ENCODE measurements around the gene PCSK5.
"Not testable (repeated sequence)": the region's sequence is repeated elsewhere in the genome, so short reads cannot be mapped to it uniquely, and the experiment has no call there.

Gene PCSK5

DNA sequence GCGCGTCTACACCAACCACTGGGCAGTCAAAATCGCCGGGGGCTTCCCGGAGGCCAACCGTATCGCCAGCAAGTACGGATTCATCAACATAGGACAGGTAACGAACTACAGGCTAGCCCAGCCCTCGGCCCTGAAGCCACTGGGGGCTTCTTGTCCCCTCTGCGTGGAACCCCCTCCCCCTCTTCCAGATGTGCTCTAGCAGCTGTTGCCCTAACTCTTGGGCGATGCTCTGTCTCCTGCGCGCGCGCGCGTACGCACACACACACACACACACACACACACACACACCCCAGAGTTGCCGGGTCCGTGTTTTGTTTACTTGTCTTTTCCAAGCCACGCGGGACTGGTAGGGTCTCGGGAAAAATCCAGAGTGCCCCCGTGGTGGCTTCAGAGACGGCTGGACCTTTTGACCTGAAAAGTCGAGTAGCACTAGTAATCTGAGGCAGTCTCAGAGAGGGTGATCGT lies 836 bp downstream of the PCSK5 start:
- no peak for FAIRE-seq

DNA sequence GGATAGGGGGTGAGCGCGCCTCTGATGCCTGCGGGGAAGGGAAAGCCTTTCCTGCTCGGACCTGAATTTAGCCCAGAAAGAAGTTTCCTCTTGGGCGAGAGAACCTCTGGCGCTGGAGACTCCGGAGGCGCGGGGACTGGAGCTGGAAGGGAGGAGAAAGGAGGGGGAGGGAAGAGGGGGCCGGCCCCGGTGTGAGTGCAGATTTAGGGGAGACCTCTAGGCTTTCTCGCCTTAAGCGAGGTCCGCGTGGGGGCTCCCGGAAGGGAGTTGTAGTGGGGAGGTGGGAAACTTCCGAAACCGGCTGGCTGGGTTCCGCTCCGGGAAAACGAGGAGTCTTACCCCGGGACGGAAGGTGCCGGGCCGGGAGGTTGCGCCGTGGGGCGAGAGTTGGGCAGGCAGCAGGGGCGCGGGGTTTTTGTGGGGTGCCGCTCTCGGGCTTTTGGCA lies 1.3 kb downstream of the PCSK5 start:
- FAIRE-seq: no peak

DNA sequence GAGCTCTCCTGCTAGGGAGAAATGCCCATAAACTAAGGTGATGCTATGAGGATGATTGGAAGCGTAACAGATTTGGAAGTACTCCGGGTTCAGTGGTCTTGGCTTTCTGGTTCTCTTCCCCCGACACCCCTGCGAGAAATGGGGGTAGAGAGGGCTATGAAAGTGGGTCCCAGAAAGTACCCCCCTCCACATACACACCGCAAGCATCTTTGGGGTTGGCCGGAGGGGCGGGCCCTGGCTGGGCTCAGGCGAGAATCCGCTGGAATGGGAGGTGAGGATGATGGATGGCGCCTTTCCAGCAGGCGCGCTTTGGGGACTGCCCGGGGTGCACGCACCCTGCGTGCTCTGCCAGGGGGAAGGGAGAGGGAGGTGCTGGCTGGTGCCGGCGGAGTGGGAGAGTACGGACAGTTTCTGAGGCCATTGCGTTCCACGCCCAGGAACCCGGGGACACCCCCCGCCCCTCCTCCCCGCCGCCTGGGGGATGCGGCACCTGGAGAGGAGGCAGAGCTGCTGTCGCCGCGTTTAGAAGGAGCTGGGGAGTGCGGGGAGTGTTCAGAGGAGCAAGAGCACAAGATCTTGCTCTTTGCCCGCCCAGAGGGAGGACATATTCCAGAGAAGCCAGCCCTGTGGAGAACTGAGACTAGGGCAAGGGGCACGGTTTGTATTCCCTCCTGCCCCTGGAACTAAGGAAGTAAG lies 1.9 kb downstream of the PCSK5 start:
- FAIRE-seq: no peak

DNA sequence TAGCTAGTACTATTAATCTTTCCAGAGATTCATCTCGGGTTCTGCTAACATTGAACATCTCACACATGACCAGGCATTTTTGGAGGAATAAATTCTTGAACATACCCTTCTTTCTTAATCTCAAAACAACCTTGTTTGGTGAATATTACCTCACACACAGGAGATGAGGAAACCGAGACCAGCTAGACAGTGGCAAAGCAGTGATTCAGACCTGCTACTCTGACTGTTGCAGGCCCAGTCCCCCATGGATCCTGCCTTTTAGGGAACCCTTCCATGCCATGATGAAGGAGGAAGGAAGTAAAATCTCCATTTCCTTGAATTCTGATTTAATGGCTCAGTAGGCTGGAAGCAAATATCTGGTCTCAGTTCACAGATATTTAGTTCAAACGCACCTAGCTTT lies 2.6 kb downstream of the PCSK5 start:
- FAIRE-seq: no peak

DNA sequence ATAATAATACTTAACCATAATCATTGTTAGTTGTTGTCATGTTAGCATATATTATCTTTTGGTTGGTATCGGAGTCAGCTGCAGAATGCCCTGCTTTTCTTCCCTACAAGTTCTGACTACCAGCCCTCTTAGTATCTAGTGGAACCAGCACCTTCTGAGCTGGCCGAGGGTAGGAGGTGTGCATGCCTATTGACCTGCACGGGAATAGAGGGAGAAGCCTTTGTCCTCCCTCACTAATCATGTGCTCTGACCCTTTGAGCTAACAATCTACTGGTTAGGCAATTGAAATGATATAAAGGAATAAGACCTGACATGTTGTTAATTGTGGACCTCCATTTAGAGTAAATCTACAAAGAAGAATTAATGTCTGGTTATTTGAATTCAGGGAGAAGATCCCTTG lies 4.1 kb downstream of the PCSK5 start:
- FAIRE-seq: no peak

DNA sequence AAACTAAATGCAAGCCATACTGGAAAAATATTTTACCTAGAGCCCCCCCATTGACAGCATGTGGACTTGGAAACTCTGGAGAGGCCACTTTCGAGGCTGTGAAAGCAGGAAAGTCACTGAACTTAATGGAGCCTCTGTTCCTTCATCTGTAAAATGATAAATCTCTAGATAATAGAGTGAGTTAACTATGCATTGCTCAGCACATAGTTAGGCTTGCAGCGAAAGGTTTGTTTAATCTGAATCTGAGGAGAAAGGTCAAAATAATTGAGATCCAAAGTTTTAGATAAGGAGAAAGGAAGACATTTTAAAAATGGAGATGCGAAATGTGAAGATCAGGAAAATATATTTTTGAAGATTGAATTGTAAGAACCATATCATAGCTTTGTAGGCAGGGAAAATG lies 4.6 kb downstream of the PCSK5 start:
- FAIRE-seq: no peak

DNA sequence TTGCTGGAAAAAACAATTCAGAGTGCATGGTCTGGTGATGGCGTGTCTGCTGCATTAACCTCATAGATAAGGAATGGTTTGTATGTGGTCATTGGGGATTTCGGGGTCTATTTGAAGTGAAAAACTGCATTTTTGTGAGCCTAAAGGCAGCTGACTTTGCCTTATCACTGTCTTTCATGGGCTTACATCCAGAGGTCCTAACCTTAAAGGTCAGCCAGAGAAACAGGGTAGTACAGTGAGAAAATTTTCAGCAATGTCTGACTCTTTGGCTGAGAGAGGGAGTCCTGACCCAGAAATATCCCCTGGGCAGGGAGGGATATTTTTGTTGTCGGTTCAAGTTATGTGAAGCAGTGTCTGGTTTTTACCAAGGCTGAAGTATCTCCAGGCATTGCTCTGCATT lies 5.7 kb downstream of the PCSK5 start:
- FAIRE-seq: no peak

DNA sequence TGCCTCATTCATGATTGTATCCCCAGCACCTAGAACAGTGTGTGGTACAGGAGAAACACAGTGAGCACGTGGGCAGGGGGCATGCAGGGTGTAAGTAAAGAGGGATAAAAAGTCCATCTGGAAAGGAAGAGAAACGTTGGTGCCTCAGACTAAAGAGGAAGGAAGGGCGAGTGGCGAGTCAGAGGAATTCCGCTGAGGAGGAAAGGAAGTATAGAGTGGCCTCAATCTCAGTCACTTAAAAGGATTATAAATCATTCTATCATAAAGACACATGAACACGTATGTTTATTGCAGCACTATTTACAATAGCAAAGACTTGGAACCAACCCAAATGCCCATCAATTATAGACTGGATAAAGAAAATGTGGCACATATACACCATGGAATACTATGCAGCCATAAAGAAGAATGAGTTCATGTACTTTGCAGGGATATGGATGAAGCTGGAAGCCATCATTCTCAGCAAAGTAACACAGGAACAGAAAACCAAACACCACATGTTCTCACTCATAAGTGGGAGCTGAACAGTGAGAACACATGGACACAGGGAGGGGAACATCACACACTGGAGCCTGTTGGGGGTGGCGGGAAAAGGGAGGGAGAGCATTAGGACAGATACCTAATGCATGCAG lies 10.5 kb downstream of the PCSK5 start:
- not testable (repeated sequence) for FAIRE-seq

DNA sequence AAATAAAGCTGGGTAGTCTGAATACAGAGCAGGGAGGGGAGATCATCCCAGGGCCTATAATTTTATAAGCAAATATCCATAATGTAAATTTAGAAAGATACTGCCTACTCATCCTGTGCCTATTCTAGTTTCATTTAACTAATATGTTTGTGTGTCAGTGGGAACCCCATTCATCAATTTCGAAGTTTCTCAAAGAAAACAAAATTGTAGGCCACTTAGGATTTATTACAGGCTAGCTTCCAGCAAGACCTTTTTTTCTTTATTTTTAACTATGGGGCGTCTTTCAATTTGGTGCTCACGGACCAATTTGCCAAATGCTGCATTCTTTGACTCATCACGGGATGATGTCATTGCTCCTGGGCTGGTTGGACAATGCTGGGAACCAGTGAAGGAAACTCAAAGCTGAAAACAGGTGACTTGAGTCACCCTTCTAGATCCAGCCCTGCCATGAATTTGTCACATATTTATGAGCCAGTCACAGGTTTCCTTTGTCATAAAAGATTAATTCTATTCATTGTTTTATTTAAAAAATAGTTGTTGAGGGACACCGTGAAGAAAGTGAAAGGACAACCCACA lies 13.4 kb downstream of the PCSK5 start:
- no peak for FAIRE-seq

DNA sequence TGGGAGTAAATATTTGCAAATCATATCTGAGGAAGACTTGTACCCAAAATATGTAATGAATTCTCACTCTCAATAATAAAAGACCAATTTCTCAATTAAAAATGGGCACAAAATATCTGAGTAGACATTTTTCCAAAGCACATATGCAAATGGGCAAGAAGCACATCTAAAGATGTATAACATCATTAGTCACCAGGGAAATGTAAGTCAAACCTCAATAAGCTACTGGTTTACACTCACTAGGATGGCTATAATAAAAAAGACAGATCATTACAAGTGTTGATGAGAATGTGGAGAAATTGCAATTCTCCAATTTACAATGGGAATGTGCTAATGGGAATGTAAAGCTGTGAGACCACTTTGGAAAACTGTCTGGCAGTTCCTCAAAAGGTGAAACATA lies 13.9 kb downstream of the PCSK5 start:
- FAIRE-seq: no peak

DNA sequence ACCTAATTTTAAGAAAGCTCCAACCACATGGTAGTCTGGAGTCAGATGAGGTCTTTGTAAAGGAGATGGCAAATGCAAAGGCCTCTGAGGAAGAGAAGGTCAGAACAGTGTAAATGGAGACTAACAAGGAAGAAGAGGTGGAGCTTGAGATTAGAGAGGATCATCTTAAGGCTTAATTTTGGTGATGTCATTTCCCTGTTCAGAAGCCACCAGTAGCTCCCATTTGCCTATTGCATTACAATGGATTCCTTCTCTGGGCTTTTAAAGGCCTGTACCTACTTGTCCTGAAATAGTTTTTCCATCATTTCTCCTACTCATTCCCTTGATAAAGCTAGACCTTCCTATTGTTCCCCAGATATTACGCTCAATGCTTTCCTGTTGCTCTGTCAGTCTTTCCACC lies 16.1 kb downstream of the PCSK5 start:
- FAIRE-seq: no peak

DNA sequence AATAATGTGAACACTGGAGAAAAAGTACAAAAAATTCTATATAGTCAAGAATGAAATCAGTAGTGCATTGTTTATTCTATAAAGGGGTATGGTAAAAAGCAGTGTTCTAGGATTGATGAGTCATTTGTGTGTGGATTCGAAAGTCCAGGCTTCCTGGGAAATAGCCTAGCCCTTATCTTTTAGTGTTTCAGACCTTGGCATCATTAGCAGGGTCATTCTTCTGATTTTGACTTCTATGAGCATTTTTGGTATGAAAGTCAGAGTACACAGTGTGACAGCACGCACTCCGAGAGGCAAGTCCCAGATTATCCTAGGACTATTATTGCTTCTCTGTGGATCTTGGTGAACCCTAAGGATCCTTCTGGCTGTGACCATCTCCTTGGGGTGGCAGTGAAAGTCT lies 16.9 kb downstream of the PCSK5 start:
- no peak for FAIRE-seq

DNA sequence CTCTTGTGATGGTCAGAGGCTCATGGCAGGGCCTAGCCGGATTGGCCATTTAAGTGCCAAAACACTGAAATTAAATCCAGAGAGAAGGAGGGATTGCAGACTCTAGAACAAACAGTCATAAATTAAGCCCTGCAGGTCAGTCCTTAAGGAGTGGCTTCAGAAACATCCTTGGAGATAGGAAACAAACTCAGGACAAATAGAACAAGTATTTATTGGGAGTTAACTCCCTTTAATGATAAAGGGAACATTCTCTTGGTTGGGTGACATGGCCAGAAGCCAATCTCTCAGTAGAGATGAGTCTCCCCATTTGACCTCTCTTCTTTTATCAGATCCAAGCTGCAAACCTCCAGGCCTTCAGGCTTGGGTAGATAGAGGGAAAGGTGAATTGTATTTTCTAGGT lies 17.4 kb downstream of the PCSK5 start:
- FAIRE-seq: no peak

DNA sequence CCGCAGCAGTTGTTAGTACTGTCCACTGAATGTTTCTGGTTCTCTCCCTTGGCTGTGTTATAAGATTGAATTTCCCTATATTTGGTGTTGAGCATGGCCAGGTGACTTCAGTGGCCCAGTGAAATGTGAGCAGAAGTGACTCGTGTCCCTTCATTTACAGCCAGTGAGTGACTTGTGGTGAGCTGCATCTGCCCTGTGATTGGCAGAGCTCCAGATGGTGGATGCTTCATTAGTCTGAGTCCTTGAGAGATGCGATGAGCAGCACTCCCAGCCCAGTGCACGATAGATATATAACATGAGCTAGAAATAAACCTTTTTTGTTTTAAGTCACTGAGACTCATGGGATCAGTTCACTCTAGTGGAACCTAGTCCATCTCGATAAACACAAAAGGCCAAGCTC lies 19.3 kb downstream of the PCSK5 start:
- no peak for FAIRE-seq

DNA sequence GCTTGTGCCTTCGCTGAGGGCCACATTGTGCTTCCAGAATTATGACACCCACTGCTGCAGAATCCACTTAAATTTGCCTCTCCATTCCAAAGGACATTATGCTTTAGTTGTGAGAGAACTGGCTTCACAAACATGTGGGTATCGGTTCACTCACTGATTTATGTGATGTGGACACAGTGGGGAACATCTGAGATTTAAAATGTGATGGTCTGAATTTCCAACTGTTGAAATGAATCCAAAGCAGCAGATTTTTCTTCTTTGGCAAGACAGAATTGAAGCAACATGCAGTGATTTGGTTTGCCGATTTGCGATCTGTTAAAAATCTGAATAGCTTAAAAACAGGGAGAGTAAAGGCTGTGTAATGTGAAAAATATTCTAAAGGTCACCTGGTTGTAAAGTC lies 20.3 kb downstream of the PCSK5 start:
- FAIRE-seq: no peak

DNA sequence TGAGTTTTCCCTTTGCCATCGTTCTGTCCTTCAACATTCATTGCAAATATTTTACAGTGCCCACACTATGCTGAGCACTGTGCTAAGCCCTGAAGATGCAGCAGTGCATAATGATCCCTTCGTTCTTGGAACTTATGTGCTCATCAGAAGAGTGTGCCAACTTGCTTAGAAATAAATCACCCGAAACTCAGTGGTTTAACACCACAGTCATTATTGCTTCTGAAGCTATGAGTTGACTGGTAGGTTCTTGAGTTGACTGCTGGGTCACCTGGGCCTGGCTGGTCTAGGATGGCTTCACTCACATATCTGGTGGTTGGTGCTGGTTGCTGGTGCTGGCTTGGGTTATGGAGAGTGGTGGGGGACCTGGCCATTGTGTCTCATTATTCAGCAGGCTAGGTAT lies 20.9 kb downstream of the PCSK5 start:
- no peak for FAIRE-seq

DNA sequence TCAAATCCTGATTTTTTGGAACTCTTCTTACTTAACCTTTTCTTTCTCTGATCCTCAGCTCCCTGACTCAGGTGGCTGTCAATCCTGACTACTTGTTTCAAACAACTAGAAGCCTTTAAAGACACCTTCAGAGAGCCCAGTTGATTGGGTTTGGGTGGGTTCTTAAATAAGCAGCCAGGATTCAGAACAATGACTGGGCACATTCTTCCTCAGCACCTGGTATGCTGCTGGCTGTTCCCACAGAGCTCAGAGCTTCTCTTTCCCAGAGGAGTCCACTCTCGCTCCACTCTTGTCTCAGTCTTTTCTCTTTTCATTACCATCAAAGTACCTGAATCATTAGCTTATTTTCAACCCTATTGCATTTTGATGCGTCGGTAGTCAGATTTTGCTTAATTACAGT lies 22.5 kb downstream of the PCSK5 start:
- FAIRE-seq: no peak

DNA sequence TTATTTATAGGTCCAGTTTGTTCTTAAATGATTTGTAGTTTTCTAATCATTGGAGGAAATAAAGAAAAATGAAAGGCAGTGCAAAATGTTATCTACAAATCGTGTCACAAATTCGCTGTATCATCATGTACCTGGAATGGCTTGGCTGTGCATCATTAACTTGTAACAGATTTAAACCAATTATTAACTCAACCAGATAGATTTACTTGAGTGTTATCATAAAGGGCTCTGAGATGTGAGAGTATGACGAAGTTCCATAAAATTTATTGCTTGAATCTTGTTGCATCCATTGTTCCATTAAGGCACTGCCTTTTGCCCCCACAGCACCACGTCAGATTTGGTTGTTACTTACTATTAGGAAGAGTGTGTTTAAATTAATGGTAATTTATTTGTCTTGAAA lies 23.5 kb downstream of the PCSK5 start:
- no peak for FAIRE-seq

DNA sequence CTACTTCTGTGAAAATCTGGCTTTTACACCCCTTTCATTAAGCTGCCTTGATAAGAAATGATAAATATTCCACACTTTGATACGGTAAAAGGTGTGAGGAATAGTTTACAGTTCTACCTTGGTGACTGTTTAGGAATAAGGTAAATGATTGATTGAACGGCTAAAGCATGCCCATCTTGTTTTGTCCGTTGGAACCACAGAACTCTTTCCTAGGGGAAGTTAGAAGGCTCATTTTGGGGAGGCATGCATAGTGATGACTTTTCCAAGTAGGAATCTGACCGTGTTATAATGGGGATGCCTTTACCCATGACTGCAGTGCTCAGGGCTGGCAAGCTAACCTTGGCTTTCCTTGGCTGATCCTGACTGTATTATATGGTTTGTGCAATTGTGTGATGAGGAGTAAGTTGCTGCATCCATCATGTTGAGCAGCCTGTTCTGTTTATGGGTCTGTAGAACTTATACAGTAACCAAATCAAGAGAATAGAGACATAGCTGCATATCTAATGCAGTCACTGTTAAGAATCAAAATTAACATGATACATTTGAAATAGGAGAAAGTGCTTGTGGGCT lies 24.5 kb downstream of the PCSK5 start:
- FAIRE-seq: no peak

DNA sequence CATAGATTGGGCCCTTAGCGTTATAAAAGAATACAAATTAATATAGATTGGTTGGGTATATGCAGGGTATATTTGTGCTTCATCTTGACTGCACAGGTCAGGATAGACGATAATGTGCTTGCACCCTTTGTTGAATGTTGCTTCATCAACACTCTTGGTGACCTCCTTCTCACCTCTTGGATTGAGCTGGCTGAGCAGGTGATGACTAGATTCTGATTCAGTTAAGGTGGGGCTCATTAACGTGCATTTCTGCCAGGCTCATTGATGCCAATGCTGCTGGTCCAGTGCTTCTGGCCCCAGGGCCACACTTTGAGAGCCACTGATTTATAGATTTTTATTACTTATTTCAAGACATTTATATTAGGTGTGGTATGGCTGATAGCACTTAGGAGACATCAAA lies 27.7 kb downstream of the PCSK5 start:
- FAIRE-seq: no peak

DNA sequence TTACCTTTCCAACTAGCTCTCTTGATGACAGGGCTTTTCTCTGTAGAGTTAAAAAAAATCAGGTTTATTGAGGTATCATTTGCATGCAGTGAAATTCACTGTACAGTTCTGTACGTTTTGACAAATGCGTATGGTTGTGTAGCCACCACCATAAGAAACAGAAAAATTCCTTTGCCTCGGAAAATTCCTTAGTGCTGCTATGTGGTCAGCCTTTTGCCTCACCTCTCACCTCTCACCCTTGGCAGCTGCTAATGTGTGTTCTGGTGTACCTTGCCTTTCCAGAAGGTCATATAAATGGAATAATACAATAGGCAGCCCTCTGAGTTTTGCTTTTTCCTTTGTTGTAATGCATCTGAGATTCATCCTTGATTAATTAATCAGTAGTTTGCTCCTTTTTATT lies 28.4 kb downstream of the PCSK5 start:
- no peak for FAIRE-seq

DNA sequence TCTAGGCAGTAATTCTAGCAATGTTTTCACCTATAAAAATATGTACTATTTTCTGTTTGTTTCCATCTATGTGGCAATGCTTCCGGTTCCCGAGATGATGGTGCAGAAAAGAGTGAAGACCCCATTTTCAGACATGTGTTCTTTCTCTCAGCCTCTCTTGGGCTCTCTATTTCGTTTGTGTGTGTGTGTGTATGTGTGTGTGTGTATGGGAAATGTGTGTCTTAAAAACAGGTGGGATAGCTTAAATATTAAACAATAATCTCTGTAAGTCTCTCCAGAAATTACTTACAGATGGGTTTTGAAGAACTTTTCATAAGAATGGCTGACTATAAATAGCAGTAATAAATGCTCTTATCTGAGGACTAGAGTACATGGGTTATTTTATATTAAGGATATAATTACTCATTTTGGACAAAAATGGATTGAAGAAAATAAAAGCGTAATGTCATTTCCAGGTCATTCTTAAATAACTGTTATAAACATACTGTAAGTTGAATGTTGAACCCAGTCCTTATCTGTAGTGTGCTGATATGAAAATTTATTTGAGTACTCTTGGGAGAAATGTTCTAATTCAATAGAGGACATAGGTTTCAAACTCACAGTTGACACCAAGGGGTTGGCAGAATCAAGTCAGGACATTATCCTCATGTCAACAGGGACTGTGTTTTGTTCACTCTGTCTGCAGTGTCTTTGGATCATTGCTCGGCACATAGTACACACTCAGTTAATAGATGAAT lies 31.1 kb downstream of the PCSK5 start:
- no peak for FAIRE-seq

DNA sequence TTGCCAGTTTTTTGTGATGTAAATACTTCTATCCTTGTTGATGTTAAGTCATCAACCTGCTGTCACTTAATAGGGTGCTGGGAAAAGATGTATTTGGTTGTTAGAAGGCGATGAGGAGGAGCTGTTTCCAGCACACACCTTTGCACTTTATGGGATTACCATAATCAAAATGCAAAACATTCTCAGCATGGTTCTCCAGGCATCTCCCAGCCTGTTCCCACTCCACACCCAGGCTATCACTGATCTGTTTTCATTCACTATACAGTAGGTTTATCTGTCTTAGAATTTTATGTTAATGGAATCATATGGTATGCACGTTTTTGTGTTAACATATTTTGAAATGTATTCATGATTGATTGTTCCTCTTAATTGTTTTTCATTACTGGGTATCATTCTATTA lies 35.9 kb downstream of the PCSK5 start:
- FAIRE-seq: no peak
